ENCODE measurements around the gene C3. TPM values are rescaled to one million over a fixed set of nuclear protein-coding genes. Genes with fewer than 3 reads are reported as not detected.

C3 gene
- total RNA-seq, 1 experiment from 2014 or later, result 7.0 TPM

DNA sequence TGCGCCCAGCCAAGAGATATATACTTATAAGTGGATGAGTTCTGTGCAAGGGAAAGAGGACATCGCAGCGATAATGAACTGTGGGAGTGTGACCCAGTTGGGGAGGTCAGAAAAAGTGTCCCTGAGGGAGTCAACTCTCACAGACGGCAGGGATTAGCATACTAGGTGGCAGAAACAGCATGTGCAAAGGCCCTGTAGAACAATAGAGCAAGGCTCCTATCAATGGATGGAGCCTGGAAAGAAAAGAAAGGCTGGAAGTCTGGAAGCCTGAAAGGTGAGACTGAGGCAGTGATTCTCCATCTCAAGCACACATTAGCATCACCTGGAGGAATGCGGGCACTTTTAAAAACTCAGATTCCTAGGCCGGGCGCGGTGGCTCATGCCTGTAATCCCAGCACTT lies 29.1 kb downstream of the C3 start:
- no peak overlapping the region for H3K4me2 ChIP-seq (ENCODE audit: low read length)
- no peaks in the 10 kb centered on the region for H3K9me3 ChIP-seq (ENCODE audit: control insufficient read depth in 1 of 2, insufficient read depth in 1 of 2, low read depth in 1 of 2, low read length in 2 of 2)
- H3K4me1 ChIP-seq (ENCODE audit: control insufficient read depth in 1 of 2, insufficient read depth in 2 of 2, low read length in 2 of 2), result peaks cover 5 to 22% of the 10 kb centered on the region in 2 experiments
- ChIA-PET RAD21 (ENCODE audit: low non-redundant PET in 1 of 2, low total read pairs in 2 of 2, uncharacterized antibody in 2 of 2, unreplicated experiment in 2 of 2) (no interaction called here), POLR2A (no interaction called here), CTCF (no interaction called here)
- no TSS peak for BruUV-seq (replicated peaks)
- no peak overlapping the region for H3K27ac ChIP-seq (ENCODE audit: low read depth, low read length)
- intact Hi-C loops (cut with micrococcal nuclease), result no loop called here
- TF ChIP-seq YY1 (IDR thresholded peaks at IDR 0.05; ENCODE audit: extremely low read depth, insufficient replicate concordance, low read depth, low read length) (no peak), EZH2phosphoT487 (IDR thresholded peaks at IDR 0.05; ENCODE audit: borderline replicate concordance) (no peak), SP1 (IDR thresholded peaks at IDR 0.05; ENCODE audit: low read depth) (no peak), CEBPB (IDR thresholded peaks at IDR 0.05; ENCODE audit: low read depth) (no peak), SIN3A (IDR thresholded peaks at IDR 0.05; ENCODE audit: low read depth) (no peak)
- TF ChIP-seq, protein P1, sequence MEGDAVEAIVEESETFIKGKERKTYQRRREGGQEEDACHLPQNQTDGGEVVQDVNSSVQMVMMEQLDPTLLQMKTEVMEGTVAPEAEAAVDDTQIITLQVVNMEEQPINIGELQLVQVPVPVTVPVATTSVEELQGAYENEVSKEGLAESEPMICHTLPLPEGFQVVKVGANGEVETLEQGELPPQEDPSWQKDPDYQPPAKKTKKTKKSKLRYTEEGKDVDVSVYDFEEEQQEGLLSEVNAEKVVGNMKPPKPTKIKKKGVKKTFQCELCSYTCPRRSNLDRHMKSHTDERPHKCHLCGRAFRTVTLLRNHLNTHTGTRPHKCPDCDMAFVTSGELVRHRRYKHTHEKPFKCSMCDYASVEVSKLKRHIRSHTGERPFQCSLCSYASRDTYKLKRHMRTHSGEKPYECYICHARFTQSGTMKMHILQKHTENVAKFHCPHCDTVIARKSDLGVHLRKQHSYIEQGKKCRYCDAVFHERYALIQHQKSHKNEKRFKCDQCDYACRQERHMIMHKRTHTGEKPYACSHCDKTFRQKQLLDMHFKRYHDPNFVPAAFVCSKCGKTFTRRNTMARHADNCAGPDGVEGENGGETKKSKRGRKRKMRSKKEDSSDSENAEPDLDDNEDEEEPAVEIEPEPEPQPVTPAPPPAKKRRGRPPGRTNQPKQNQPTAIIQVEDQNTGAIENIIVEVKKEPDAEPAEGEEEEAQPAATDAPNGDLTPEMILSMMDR (IDR thresholded peaks at IDR 0.05 in 2 of 3, conservative IDR thresholded peaks at IDR 0.05 in 1 of 3; ENCODE audit: borderline replicate concordance in 1 of 3, insufficient read depth in 1 of 3, low read depth in 2 of 3, low read length in 2 of 3), result no peak
- TF ChIP-seq, protein P2, sequence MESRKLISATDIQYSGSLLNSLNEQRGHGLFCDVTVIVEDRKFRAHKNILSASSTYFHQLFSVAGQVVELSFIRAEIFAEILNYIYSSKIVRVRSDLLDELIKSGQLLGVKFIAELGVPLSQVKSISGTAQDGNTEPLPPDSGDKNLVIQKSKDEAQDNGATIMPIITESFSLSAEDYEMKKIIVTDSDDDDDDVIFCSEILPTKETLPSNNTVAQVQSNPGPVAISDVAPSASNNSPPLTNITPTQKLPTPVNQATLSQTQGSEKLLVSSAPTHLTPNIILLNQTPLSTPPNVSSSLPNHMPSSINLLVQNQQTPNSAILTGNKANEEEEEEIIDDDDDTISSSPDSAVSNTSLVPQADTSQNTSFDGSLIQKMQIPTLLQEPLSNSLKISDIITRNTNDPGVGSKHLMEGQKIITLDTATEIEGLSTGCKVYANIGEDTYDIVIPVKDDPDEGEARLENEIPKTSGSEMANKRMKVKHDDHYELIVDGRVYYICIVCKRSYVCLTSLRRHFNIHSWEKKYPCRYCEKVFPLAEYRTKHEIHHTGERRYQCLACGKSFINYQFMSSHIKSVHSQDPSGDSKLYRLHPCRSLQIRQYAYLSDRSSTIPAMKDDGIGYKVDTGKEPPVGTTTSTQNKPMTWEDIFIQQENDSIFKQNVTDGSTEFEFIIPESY (IDR thresholded peaks at IDR 0.05; ENCODE audit: extremely low read depth, insufficient replicate concordance, low read length), result no peak
- no peaks in the 10 kb centered on the region for H4K20me1 ChIP-seq (ENCODE audit: insufficient read depth)
- ATAC-seq (no peak), DNase-seq (ENCODE audit: low read depth, low spot score) (no peak)
- H2AFZ ChIP-seq (ENCODE audit: low read depth, low read length, poor library complexity, severe bottlenecking), result no peak overlapping the region
- H3K4me3 ChIP-seq (replicated peaks in 1 of 2; ENCODE audit: low read depth in 1 of 2, low read length in 2 of 2), result no peak overlapping the region
- H3K9me2 ChIP-seq (ENCODE audit: insufficient read depth), result no peaks in the 10 kb centered on the region
- H3K79me2 ChIP-seq (ENCODE audit: insufficient read depth, low read length), result no peaks in the 10 kb centered on the region
- H3K36me3 ChIP-seq (ENCODE audit: control insufficient read depth in 1 of 2, insufficient read depth in 2 of 2, low read length in 2 of 2), result no peaks in the 10 kb centered on the region
- H3K9ac ChIP-seq (ENCODE audit: low read length), result no peak overlapping the region
- no peaks in the 10 kb centered on the region for H3K27me3 ChIP-seq (ENCODE audit: insufficient read depth, low read length)
